ENCODE results near the gene MTX1.
A peak's percentile ranks its signal among the peaks of the same experiment; 100 is the strongest.
"Not testable (repeated sequence)": the region's sequence is repeated elsewhere in the genome, so short reads cannot be mapped to it uniquely, and the experiment has no call there.

Gene MTX1

DNA sequence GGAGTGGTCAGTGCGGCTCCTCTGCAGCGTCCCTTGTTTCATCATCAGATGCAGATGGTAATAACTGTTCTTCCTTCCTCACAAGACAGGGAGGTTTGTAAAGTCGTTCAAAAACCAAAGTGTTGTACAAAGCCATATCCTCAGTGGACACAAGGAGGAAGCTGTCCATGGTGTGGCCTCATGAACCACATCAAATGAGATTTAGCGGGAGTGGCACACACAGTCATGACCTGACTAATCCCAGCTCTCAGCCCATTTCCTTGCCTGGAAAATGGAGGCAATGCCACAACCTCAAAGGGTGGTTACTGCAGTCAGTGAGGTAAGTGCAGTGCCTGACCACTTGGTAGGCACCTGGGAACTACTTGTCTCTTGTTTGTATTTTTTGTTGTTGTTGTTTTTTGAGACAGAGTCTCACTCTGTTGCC lies 33.4 kb downstream of the MTX1 start:
- no peak for DNase-seq

DNA sequence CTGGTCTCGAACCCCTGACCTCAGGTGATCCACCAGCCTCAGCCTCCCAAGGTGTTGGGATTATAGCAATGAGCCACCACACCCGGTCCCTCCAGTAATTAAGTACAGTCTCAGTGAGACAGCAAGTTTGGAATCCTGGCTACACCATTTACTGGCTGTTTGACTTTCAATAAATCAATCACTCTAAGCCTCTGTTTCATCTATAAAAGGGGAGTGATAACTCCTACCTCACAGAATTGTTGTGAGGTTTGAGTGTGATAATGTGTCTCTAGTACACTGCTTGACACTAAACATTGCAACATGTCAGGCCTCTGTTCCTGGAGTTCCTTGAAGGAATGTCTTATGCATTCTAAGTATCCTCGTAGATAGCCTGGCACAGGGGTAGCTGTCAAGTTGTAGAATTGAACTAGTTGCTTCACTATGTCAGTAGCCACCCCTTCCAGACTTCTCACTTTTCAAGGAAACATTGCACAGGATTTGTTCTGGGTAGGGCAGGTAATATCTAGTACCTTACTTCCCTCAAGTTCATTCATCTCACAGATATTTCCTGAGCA lies 34.4 kb downstream of the MTX1 start:
- no peak for DNase-seq

DNA sequence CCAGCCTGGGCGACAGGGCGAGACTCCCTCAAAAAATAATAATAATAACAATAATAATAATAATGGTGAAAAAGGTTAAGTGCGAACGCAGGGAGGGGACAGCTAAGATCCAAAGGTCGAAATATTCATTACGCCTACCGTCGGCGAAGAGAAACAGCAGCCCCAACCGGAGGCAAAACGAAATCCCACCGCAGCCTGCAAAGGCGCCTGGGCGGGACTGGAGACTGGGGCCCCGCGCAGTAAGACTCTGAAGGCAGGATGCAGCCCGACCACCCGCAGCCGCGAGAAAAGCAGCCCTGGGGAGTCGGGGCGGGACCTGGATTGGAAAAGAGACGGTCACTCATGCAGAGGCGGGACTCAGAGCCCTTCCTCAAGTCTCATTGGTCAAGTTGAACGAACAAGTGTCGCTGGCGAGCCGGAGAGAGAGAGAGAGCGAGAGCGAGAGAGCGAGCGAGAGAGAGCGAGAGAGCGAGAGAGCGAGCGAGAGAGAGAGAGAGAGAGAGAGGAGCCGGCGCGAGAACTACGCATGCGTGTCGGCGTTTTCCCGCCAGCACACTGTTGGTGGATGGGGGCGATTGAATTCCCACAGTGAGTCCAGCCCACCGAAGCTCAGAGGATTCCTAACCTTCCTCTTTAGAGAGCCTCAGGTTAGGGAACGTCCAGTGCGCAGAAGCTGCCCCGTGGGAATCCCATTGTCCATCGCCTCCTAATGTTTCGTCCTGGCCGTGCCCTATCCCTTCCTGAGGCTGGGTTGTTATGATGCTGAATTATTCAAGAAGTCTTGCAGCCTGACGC lies 36.1 kb downstream of the MTX1 start:
- DNase-seq: peak; percentile 100

DNA sequence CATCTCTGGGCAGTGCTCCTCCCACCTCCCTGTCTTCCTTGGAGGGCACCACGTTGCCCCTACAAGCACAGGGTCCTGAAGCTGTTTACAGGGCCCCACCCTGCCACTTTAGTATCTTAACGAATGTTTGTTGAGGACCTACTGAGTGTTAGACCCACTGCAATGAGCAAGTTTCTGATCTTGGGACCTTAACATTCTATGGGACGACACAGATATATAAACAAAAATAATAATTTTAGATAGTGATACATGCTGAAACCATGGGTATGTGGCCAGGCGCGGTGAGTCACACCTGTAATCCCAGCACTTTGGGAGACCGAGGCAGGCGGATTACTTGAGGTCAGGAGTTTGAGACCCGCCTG lies 36.6 kb downstream of the MTX1 start:
- no peak for DNase-seq

DNA sequence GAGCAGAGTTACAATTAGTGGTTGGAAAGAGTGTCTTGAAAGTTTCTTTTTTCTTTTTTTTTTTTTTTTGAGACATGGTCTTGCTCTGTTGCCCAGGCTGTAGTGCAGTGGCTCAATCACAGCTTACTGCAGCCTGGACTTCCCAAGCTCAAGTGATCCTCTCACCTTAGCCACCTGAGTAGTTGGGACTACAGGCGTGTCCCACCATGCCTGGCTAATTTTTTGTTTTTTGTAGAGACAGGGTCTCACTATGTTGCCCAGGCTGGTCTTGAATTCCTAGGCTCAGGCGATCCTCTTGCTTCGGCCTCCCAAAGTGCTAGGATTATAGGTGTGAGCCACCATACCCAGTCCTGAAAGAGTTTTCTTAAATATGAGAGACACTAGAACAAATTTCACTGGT lies 38.3 kb downstream of the MTX1 start:
- not testable (repeated sequence) for DNase-seq

DNA sequence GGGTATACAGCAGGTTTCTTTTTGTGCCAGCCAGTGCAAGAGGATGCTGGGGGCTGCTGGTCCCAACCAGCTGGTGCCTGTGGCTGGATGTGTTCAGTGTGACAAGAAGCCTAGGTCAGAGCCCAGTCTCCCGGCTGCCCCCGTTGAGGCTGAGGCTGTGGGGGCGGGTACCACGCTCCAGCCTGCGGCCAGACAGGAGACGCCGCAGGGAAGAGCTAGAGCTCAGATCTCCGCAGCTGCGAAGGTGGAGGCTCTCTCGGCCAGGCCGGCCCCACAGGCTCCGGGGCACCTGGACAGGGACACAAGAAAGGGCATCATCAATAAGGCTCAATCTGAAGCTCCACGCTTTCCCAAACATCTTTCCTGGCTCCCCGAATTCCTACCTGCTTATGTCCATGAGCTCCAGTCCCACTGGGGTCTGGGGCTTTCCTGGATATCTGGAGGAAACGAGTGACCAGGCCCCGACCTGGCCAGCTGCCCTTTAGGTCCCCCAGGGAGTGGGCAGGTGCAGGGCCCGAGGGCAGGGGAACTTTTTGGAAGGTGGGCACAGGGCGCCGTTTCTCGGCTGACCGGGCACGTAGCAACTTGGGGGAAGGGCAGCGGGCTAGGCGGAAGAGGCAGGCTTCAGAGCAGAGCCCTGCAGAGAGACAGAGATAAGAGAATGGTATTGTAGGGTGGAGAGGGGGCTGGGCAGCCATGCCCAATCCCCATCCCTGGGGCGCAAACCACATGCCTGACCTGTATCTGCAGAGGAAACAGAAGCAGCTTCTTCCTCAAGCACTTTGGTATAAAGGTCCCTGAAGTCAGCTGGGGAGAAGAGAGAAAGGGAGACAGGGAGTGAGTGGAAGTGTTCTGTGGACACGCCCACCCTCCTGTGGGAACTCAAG lies 39.4 kb downstream of the MTX1 start:
- DNase-seq: no peak

DNA sequence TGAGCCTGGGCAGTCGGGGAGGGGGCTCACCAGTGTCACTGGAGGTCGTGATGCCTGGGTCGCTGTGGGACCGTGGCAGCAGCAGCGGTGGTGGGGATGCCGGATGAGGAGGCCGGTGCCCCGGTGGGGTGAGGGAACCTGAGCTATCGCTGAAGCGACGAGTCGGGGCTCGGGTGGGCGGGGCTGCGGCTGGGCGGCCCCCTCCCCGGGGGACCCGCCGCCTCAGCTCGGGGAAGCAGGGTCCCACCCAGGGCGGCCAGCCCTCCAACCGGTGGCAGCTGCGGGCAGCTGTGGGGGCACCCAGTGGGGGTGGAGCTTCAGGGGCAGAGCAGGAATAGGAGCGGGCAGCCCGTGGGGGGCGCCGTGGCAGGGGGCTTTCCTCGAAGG lies 41.7 kb downstream of the MTX1 start:
- DNase-seq: no peak

DNA sequence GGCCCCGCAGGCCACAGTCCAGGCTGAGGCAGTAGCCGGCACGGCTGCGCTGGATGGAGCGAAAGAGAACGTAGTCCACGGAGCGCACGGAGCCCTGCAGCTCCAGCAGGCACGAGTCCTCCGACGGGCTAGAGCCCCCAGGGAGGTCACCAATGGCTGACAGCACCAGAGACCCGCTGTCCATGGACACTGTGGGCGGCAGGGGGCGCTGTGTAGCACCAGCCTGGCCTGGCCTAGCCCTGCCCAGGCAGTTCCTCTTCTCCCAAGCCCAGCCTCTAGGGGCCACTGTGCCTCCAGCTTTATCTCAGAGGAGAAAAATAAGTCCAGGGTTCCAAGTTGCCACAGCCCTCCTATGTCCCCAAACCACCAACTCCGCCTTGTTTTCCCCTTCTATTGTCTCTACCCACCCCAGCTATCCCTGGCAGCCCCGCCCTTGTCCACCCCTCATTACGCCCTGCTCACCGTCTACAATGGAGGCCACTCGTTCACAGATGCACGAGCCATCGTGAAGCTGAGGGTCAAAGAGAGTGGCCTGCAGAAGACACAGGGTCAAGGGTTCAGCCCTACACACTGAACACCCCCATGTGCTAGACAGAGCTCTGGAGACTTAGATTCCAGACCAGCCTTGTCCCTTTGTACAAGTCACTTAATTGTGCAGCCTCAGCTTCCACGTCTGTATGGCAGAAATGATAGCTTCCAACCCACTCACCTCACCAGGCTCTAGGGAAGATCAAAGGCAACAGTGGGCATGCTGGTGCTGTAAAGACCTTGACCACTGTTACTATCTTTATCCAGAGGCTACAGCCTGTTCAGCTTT lies 42.3 kb downstream of the MTX1 start:
- peak; percentile 91 for DNase-seq

DNA sequence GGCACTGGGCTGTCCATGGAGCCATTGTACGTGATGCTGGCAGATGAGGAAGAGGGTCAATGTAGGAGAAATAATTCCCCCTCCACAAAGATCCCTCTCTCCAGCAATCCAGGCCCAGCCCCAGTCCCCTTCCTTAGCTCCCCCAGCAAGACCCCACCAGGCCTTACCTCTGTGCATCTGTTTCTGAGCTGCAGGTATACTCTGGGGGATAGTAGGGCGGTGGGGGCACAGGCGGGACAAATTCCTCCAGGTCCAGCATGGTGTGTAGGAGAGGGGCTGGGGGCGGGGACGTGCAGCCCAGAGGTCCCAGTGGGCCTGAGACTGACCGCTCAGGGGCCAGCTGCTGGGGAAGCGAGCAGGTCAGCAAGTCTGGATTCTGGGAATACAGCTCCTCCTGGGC lies 43.1 kb downstream of the MTX1 start:
- no peak for DNase-seq

DNA sequence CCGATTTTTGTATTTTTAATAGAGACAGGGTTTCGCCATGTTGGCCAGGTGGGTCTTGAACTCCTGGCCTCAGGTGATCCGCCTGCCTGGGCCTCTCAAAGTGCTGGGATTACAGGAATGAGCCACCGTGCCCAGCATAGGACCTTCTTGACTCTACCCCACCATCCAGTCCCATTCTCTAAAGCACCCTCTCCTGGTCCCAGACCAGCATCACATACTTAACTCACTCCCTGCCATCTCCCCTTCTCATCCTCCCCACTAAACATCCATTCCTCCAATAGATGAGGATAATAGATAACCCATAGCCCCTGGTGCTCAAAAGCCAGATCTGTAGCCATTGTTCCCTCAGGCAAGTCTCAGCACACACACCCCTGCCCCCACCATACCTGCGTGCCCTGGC lies 44.7 kb downstream of the MTX1 start:
- DNase-seq: no peak

DNA sequence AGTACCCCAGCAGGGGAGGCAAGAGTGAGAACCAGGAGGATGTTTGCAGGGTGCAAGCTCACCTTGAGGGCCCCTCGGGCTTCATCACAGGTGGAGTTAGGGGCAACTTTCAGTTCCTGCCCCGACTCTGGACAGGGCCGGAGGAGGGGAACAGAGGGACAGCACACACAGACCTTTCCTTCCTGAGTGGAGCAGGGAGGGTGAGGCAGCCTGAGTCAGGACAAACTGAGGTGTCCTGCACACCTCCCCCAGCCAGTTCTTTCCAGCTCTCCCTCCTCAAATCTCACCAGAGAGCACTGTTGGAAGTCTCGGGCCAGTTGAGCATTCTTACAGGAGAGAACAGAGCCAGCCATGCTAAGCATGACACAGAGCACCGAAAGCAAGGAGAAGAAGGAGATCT lies 45.3 kb downstream of the MTX1 start:
- DNase-seq: no peak

DNA sequence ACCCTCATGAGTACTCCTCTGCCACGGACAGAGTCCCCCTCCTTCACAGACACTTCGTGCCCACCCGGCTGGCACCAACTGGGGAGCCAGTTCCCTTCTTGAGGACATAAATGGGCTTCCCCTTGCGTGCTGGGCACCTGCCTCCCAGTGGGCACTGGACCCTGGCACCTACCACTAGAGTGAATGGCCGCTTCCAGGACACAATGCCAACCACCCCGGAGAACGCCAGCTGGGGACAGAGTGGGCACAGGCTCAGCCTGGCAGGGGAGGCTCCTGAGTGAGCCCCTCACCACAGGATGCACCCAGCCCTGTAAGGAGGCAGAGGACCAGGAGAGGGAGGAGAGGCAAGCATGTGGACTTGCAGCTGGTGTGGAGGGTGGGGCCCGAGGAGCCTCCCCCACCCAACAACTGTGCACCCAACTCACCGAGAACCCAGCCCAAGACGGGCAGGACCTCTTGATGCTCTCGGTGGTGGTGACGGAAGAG lies 45.8 kb downstream of the MTX1 start:
- DNase-seq: no peak

DNA sequence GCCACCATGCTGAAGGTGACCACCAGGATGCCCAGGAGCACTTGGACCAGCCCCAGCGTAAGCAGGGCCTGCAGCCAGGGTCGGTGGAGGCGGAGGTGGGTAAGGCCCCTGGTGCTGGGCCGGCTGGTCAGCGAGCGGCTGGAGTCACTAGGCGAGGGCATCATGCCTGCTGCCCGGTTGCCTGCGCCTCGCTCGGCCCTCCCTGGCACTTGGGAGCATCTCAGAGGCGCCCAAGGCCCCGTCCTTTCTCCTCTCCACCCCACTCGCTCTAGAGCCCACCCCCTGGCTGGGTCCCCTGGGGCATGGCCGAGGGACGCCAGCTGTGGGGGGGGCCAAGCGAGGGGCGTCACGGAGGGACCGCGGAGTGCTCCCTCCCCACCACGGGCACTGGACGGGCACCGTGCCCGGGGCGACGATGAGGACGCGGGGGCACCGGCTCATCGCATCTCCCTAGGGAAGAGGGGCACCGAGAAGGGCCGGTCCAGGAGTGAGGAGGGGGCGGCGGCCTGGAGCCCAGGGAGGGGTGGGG lies 46.3 kb downstream of the MTX1 start:
- DNase-seq: no peak

DNA sequence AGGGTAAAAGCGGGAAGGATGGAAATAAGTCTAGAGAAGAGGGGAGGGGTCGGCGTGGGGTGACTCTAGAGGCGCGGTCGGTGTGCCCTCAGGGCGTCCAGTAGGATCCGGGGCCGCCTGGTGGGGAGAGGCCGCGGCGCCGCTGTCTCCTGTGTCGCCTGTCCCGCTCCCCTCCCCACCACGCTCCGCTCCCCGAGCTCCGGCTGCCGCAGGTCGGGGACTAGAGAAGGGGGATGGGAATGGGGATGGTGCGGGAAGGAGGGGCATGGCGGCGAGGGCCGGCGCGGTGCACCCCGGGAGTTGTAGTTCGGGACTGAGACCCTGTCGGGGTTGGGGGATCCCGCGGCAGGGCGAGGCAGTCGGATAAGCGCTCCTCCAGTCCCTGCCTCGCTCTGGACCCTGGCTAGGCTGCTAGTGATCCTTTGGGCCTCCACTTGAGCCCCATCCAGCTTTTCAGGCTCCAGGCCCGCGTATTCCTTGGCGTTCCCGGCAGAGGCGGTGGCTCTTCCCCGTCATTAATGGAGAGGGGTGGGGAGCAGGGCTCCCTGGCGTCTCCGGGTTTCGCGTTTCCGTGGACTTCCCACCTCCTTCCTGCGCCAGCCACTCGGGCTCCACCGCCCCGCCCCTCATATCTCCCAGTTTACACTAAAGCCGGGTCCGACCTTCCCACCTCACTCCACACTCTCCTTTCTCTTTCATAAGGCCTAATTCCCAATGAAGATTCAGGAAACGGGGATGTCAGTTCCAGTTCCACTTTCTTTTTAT lies 46.9 kb downstream of the MTX1 start, which contains the start of gene ENTREP3:
TSS of gene ENTREP3 (minus strand) at position 241 of the 765 bp plus-strand sequence. CDS start 606 bp downstream, outside the sequence.
- DNase-seq: peak; percentile 79

DNA sequence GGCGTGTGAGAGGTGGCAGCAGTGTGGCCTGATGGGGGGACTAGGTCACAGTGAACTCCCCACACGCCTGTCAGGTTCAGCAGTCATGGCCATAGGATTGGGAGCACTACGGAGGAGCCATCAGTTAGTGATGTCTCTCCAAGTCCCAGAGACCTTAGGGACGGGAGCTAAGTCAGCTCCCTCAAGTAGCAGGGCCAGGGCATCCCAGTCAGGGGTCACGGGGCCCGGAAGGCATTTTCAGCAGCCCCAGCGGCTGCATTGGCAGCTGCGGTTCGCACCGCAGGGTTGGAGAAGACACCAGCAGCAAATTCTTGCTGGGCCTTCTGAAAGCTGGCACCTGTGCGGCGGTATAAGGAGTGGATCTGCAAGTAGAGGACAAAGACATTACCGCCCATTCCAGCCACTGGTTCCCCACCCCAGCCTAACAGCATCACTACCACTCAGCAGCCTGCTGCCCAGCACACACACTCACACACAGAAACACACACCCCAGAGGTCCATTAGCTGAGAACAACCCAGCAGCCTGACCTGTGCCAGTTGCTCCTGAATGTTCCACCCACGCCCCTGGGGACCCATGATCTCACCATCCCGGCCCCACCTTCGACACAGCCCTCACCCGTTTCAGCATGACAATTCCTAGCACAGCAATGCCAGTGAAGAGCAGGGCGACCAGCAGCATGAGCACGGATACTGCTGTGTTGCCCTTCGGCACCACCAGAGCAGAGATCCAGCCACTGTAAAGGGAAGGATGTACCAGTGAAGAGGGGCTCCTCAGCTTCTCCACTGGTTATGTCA lies 47.8 kb downstream of the MTX1 start:
- DNase-seq: no peak

DNA sequence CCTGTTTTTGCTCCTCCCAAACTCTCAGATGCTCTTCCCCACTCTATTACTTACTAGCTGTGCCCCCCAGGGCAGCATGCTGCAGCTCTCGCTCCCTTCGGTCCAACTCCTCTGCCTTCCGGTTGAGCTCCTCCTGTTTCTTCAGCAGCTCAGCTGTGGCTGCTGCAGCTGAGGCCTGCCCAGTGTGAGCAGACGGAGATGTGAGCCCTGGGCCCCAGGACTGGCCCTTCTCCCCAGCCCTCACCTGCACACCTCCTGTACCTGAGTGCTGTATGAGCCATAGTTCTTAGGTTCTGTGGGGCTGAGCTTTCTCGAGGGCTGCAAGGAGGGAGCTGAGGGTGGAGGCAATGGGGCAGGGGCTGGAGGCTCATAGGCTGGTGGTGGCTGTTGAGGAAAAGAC lies 51.8 kb downstream of the MTX1 start:
- DNase-seq: no peak

DNA sequence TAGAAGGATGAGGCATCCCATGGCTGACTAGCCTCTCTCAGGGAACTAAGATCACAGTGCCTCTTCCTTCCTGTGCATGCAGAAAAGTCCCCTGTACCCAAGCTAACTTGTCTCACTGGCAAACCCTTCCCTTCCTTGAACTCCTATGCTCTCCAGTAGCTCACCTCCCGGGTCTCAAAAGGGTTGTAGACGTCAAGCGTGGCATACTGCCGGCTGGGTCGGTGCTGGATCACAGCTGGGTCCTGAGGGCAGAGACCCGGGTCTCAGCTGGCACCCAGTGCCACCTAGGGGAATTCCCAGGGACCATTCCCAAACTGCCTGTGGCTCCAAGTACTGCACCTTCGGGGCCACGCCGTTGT lies 53.0 kb downstream of the MTX1 start:
- no peak for DNase-seq

DNA sequence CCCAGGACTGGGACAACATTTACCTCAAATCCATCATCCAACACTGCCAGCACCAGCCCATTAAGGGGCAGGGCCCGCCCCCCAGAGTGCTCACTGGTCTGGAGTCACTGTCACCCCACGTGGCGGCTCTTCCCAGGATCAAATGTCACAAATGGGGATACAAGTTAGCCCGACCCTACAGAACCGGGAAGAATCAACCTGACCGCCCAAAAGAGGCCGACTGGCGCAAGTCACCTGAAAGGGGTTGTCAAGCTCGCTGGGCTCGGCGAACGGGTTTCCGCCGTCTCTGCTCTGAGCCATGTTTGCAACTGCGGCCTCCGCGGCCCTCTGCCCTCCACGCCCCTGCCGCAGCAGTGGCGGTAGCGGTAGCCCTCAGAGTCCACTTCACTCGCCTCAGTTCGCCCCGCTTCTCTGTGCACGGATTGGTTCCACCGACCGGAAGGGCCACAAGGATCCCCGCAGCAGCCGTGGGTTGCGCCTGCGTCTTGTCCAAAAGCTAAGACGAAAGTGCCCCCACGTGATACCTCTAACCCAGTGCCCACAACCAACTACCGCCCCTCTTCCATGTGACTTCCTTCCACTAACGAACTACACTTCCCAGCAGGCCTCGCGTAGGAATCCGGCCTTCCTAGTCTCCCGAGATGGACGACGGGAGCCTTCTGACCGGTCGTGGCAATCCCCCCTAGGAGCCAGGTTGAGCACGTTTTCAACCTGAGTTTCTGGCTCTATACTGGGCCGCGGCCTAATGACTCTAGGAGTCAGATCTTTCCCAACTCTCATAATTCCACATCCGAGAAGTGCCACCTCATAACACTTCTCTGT lies 53.6 kb downstream of the MTX1 start, which contains the start of gene SCAMP3:
TSS of gene SCAMP3 (minus strand) at position 509 of the 822 bp plus-strand sequence. CDS start at position 300, 209 bp downstream.
- DNase-seq: peak; percentile 99

DNA sequence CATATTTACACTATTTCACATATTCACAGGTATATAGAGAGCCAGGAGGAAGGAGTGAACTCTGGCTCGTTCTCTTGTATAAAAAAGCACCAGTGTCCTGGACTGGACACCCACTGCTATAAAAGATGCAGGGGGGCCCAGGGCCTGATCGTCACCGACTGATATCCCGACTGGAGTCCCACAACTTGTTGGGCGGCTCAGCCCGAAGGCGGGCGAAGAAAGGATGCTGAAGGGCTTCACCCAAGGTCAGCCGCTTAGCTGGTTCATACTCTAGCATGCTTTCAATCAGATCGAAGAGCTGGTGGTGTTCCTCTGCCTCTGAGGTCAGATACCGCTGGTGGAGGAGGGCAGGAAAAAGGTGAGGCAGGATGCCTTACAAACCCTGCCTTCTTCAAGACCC lies 54.6 kb downstream of the MTX1 start:
- no peak for DNase-seq

Data from DMS153 (cell line).